Psoas muscle (tissue), 8 donors: Measurements from ENCODE around the gene HSD11B2. TPM values are rescaled to one million over a fixed set of nuclear protein-coding genes. Genes with fewer than 3 reads are reported as not detected.
A peak's percentile ranks its signal among the peaks of the same experiment; 100 is the strongest.

ENCODE experiments used
- ATAC-seq, 4 donors: fragments of 200-7000 bp; cut with Tn5 transposase; one replicate each; pipeline ENCODE4 v1.9.1; 2020; ENCODE audit warnings: moderate library complexity in 3 of 4, mild to moderate bottlenecking in 2 of 4
- DNase-seq, 2 donors: peaks; one replicate each; pipeline ENCODE4 v3.0.0-alpha.2; 2020
- H3K27ac ChIP-seq: fragments of 200-600 bp; one replicate; pipeline ENCODE4 v1.8.0; 2022
- H3K27me3 ChIP-seq, 3 donors: fragments of 200-600 bp in 1 of 3; one replicate each; pipeline versions ENCODE4 v1.6.1 to v1.8.0; 2013 to 2022; ENCODE audit warnings: low read length in 2 of 3, mild to moderate bottlenecking in 2 of 3, moderate library complexity in 1 of 3; ENCODE audit not compliant: insufficient read depth in 3 of 3
- H3K36me3 ChIP-seq, 2 donors: fragments of 200-600 bp in 1 of 2; one replicate each; pipeline versions ENCODE4 v1.6.1 to v1.8.0; 2013 to 2022; ENCODE audit warnings: low read depth in 1 of 2, mild to moderate bottlenecking in 1 of 2, moderate library complexity in 1 of 2; ENCODE audit not compliant: insufficient read depth in 1 of 2
- H3K4me1 ChIP-seq: fragments of 200-600 bp; one replicate; pipeline ENCODE4 v1.8.0; 2022
- H3K4me3 ChIP-seq: fragments of 200-600 bp; one replicate; pipeline ENCODE4 v1.8.0; 2022; ENCODE audit warnings: mild to moderate bottlenecking
- H3K9me3 ChIP-seq: fragments of 200-600 bp; one replicate; pipeline ENCODE4 v1.8.0; 2022
- CTCF ChIP-seq: fragments of 200-600 bp; IDR thresholded peaks from one replicate; pipeline ENCODE4 v1.8.0; 2022; ENCODE audit warnings: antibody characterized with exemption
- WGBS, 3 donors: extraction: QIAGEN DNeasy Blood & Tissue Kit; methylation state at CpG; one replicate each; pipeline versions ENCODE4 v1.1.6 to v1.1.7; 2013; 5-methylcytosine and 5-hydroxymethylcytosine counted together
- intact Hi-C, 2 donors: fragments of 100-400 bp; cut with DNase I; formaldehyde crosslinking; loops; one replicate each; pipeline versions ENCODE4 v1.11.0 to v1.14.2; 2022
- polyA plus RNA-seq, 3 donors: library from polyadenylated mRNA; stranded (reverse); fragments of 200-250 nt; gene quantifications; one replicate each; pipeline ENCODE4 v1.2.3, GENCODE V29; 2013
- total RNA-seq, 4 donors: library from RNA; stranded (reverse); fragmentation: NEBNext Ultra II Directional in 2 of 4; extraction: Animal tissue kit (Norgen Biotek cat#: 25700) in 2 of 4; gene quantifications; one replicate each; pipeline versions ENCODE4 v1.2.1 to v1.2.4, GENCODE V29; 2021 to 2023
- donor health status: healthy with polysubstance abuse.
- donor health status: DM: no; HTN: no; CAD: no; lungs with moderate emphysema.
- donor health status: Bipolar disorder and iron deficiency.
- donor health status: healthy.
- donor health status: DM: yes; HTN: yes; CAD: no.
- donor health status: DM: no; HTN: no; CAD: no.
- donor health status: DM: no; HTN: no; CAD: no.
- donor health status: DM: yes; HTN: yes; CAD: no.

HSD11B2 gene
- total and polyA plus RNA-seq, 7 donors: 0.11 to 0.71 (median 0.27) TPM

- H3K4me3 ChIP-seq: peak overlapping the region; percentile 59
- no peak for ATAC-seq
- 32 to 35% (median 32%) methylated on average over 20 of the region's 20 CpGs for WGBS, 3 donors
- no peaks in the 10 kb centered on the region for H3K36me3 ChIP-seq
- H3K9me3 ChIP-seq: no peaks in the 10 kb centered on the region
- H3K27me3 ChIP-seq: peaks cover 0 to 5% (median 4%) of the 10 kb centered on the region in 3 donors
- H3K27ac ChIP-seq: peak overlapping the region; percentile 13
- no peak for TF ChIP-seq CTCF
- peak in 1 of 2 donors; percentile 53 for DNase-seq
- H3K4me1 ChIP-seq: peaks cover 42% of the 10 kb centered on the region
- intact Hi-C loops: no loop called here
Observed at GRCh38 chr16:67393788-67394154, 37.1 kb upstream of the HSD11B2 start.

- Histone ChIP-seq H3K4me1 (peaks cover 41% of the 10 kb centered on the region), H3K36me3 (no peaks in the 10 kb centered on the region), H3K27ac (peak overlapping the region; percentile 13), H3K9me3 (no peaks in the 10 kb centered on the region), H3K4me3 (peak overlapping the region; percentile 59), H3K27me3 (peaks cover 0 to 5% (median 4%) of the 10 kb centered on the region in 3 donors)
- ATAC-seq (no peak), DNase-seq (peak in 1 of 2 donors; percentile 63)
- intact Hi-C loops: no loop called here
- no peak for TF ChIP-seq CTCF
- WGBS, 3 donors: 66 to 81% (median 66%) methylated on average over 82 to 88 of the region's 88 CpGs
Observed at GRCh38 chr16:67394155-67395104, 36.5 kb upstream of the HSD11B2 start.

- no peaks in the 10 kb centered on the region for H3K9me3 ChIP-seq
- no peak for ATAC-seq
- intact Hi-C loops: no loop called here
- H3K4me3 ChIP-seq: no peak overlapping the region
- DNase-seq: no peak
- peaks cover 41% of the 10 kb centered on the region for H3K4me1 ChIP-seq
- no peaks in the 10 kb centered on the region for H3K36me3 ChIP-seq
- 75 to 85% (median 79%) methylated on average over 10 of the region's 10 CpGs for WGBS, 3 donors
- no peak overlapping the region for H3K27ac ChIP-seq
- peaks cover 0 to 5% (median 4%) of the 10 kb centered on the region in 3 donors for H3K27me3 ChIP-seq
- TF ChIP-seq CTCF: no peak
Observed at GRCh38 chr16:67395105-67395457, 35.8 kb upstream of the HSD11B2 start.

- ATAC-seq: no peak
- TF ChIP-seq CTCF: no peak
- DNase-seq: peak in 1 of 2 donors; percentile 44
- Histone ChIP-seq H3K4me1 (peaks cover 44% of the 10 kb centered on the region), H3K9me3 (no peaks in the 10 kb centered on the region), H3K27me3 (peaks cover 0 to 5% (median 4%) of the 10 kb centered on the region in 3 donors), H3K27ac (peak overlapping the region; percentile 23), H3K4me3 (peak overlapping the region; percentile 18), H3K36me3 (no peaks in the 10 kb centered on the region)
- 56 to 67% (median 65%) methylated on average over 13 of the region's 13 CpGs for WGBS, 3 donors
- intact Hi-C loops: no loop called here
Observed at GRCh38 chr16:67395458-67396158, 35.3 kb upstream of the HSD11B2 start.
